ENCODE measurements around the gene WDR48.

WDR48 gene

DNA sequence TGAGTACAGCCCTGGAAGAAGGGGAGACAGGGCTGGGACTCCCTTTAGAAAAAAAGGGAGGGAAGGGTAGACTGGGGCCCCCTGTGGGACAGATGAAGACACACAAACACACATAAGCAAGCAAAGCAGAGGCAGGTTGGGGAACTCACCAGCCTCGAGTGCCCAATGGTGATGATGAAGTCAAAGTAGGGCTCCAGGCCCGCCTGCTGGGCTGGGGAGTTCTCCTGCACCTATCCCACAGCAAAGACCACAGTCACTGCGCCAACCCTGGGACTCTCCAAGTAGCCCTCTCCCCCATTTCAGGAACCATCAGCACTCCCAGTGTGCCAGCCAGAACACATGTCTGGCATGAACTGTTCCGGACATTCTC is 51.5 kb downstream of the WDR48 start:
- DNase-seq, result no peak

- no peak for DNase-seq
Measured at GRCh38 chr3:39103791-39104552, 52.2 kb downstream of the WDR48 start.

- no peak for DNase-seq
Measured at GRCh38 chr3:39104961-39105686, 53.3 kb downstream of the WDR48 start.

DNA sequence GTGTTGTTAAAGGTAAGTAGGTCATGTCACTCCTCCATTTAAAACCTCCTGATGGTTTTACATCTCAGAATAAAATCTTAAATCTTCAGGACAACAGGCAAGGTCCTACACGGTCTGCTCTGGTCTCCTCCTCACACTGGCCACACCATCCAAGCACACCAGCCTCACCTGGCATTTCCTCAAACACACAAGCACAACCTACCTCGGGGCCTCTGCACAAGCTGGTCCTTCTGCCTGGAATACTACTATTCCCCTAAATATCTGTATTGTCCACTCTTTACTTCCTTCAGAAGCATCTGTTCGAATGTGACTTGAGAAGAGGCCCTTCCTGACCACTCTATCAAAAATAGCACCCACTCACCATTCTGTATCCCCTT is 53.9 kb downstream of the WDR48 start:
- DNase-seq, result no peak

GRCh38 chr3:39106281-39106811 is 54.5 kb downstream of the WDR48 start:
- DNase-seq, result no peak

DNA sequence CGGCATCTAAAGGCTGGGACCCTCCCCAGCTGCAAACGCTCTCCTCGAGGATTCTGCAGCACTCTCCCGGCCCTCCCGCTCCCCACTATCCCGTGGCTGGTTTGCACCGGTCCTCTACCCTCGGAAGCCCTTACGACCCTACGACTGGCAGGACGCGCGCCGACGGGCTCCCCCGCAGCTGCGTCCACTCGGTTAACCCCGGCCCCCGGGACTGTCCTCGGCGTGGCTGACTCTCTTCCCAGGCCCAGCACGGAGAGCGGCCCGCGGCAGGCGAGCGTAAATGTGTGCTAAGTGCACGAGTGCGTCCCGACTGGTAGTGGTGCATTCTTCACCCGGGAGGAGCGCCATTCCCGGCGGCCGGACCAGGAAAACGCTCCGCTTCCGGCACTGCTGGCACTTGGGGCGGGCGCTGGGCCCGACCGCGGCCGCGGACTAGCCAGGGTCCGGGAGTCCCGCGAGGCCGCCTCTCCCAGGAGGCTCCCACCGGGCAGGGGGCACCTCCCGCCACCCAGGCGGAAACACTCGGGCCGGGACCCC is 55.1 kb downstream of the WDR48 start:
- DNase-seq, result no peak

- peak; percentile 59 for DNase-seq
Measured at GRCh38 chr3:39107388-39108199, 55.8 kb downstream of the WDR48 start, which contains the start of the genes GORASP1 and TTC21A. Gene GORASP1, minus strand, starts transcription at chr3:39107627. Its CDS starts 86 bp downstream, at chr3:39107541. Gene TTC21A, plus strand, starts transcription at chr3:39107680. Its CDS starts 158 bp downstream, at chr3:39107838.

DNA sequence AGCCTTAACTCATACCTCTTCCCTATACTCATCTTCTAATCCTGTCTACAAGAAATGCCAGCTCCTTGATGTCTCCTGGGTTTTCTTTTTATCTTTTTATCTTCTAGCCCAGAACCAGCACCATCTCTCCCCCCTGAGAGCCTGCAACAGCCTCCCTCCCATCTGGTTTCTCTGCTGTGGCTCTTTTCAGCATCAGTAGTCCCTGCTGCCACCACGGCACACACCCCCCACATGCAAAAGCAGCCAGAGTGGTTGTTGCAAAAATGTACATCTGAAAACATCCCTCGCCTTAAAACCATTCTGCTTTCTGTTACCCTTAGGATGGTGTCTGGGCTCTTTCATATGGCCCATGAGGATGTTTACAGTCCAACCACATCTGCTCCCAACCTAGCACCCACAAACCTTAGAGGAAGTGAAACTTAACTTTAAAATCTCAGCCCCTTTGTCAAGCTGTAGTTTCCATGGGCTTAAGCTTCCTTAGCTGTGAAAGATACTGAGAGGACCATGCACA is 56.4 kb downstream of the WDR48 start:
- peak; percentile 6 for DNase-seq

DNA sequence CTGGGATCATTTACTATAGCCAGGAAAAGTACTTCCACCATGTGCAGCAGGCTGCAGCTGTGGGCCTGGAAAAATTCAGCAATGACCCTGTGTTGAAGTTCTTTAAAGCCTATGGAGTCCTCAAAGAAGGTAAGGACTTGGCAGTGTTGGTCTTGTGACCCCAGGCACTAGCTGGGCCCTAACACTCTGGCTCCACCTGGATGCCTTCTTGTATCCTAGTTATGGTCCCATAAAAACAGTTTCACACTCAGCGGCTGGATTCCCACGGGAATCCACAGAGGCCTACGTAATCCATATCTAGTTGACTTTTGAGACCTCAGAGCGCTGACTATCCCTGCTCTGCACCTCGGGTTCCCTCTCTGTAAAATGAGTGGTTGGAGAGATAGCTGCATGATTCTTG is 57.3 kb downstream of the WDR48 start:
- DNase-seq, result no peak

- DNase-seq, result no peak
Measured at GRCh38 chr3:39110041-39110639, 58.3 kb downstream of the WDR48 start.

DNA sequence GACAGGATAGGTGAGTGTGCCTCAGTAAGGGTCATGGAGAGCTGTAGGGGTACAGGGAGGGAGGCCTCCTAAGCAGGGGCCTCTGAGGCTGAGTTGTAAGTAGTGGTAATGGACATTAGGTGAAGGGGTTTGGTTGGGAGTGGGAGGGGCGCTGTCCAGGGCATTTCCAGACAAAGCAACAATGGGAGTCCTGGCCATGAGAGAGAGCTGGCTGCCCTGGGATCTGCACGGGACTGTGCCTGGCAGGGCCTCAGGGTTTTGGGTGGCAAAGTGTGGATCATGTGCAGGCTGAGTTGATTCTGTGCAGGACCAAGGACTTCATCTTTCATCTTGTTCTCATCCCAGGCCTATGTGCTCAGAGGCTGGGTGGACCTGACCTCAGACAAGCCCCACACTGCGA is 60.3 kb downstream of the WDR48 start:
- no peak for DNase-seq

DNA sequence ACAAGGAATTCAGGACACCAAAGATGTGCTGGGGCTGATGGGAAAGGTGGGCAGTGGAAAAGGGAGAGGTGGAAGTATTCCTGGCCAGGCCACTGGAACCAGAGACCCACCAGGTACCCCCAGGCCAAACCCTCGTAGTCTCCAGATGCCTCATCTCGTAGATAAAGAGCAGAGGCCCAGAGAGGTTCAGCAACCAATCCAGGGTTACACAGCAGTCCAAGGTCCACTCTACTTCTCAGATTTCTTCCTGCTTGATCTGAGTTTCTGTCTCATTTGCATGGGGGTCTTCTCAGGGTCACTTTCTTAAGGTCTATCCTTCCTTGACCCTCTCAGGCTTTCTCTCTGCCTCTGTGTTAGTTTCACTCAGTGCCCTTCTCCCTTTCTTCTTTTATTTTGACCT is 60.7 kb downstream of the WDR48 start:
- DNase-seq, result no peak

DNA sequence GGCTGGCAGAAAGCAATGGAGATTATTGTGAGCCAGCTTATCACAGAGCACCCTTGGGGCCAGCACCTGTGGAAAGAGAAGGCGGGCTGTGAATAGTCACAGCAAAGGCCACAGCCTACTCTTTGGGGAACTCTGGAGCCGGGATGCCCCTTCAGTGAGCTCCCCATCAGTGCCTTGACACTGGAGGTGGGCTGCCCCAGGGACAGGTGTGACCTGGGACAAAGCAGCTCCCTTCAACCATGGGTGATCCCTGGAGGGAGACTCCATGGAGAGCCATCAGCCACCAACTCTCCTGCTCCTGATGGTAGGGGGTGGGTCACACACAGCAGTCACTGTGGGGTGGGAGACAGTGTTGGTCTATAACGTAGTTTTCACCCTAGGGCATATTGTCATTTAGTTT is 61.5 kb downstream of the WDR48 start:
- DNase-seq, result no peak

- DNase-seq, result no peak
Measured at GRCh38 chr3:39114456-39114855, 62.6 kb downstream of the WDR48 start.

DNA sequence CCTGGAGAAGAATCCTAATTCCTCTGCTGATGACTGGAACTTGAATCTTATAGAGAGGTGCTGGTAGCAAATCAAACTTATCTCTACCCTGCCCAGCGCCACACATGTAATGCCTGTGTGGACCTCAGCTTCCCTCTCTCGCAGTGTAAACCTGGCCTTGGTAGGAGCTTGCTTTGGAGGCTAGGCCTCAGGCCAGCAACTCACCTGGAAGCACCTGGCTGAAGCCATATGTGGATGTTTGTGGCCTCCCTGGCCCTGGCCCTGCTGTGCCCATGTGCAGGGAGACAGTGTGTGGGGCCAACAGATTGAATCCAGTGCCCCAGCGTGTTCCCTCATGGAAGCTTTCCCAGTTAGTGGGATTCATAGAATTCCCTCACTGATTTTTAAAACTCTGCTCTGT is 64.1 kb downstream of the WDR48 start:
- DNase-seq, result no peak

DNA sequence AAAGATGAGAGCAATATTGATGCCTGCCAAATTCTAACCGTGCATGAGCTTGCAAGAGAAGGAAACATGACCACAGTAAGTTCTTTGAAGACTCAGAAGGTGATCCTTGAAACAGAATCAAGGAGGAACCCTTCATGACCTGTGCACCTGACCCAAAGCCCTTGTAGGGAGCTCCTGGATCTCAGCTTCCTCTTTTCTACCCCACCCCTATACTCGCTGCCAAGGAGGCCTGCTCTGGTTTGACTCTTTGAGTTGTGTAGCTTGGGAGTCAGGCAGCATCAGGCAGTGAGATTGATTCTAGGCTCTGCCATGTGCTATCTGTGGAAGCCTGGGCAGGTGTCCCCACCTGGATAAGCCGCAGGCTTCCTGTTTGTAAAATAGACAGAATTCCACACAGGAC is 66.3 kb downstream of the WDR48 start:
- no peak for DNase-seq

- no peak for DNase-seq
Measured at GRCh38 chr3:39118931-39119660, 67.3 kb downstream of the WDR48 start.

DNA sequence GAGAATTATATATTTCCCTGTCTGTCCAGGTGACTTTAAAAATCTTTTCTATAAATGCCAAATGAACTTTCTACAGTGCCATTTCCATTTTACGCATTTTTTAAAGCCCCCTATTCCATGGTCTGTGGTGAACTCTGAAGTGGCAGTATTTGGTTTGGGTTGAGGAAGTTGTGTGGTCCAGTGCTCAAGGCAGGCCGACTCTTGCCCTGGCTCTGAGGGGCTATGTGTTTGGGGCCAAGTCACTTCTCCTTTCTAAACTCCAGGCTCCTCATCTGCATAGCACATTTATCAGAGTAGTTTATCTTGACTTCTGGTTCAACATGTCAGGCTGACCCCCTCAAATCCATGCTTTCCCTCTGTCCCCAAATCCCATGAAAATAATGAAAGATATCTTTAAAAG is 69.8 kb downstream of the WDR48 start:
- peak; percentile 16 for DNase-seq

DNA sequence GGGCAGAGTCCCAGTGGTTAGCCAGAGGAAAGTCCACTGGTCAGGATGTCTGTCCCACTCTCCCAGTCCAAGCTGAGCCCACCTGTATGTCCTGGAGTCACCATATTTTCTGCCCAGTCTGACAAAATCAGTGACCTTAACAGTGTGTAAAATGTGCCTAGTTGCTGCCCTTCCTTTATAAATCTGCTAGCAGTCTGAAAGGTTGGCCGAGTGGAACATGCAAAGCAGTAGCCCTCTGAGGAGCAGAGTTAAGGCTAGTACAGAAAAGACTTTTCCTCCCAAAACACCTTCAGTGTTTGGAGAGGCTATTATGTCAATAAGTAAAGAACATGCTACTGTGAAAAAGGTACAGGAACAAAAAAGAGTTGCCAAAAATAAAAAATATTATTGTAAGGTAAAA is 71.0 kb downstream of the WDR48 start:
- DNase-seq, result no peak

- DNase-seq, result no peak
Measured at GRCh38 chr3:39124876-39125840, 73.3 kb downstream of the WDR48 start.
